ENCODE data around the gene CNPY1. TPM values are rescaled to one million over a fixed set of nuclear protein-coding genes. Genes with fewer than 3 reads are reported as not detected.
A peak's percentile ranks its signal among the peaks of the same experiment; 100 is the strongest.

CNPY1 gene
- total RNA-seq, 1 donor from 2014 or later: not detected

DNA sequence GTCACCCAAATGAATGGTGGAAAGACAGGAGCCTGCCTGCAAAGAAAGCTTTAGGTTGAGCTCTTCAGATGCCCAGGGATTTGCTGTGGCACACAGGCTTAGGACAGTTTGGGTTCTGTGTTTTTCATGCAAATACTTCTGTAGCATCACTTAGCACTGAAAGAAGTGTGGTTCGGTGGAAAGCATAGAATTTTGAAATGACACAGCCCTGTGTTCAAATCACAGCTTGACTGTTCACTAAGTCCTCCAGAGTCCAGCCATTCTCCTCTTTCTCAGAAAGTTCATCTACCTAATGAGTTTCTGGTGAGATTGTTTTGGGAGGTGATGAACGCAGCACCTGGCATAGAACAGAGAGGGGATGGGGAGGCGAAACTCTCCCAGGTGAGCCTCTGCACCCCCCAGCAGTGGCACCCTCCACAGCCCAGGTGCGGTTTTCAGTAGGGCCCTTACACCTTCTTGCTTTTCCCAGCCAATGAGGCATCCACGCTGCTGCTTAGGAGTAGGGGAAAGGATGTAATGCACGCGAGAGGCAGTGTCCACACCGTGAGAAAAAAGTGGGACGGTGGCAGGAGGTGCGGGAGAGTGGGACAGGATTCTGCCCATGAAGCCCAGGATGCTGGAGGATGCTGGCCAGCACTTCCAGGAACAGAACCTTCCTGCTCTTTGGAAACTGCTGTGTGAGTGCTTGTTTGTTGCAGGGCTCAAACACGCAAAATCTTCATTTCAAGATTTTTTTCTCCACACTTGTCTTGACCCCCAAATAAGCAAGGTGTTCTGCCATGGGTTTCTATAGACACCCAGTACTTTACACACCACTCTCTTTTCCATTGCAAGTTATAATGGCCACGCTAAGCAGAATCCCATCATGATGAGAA, 76.8 kb downstream of the CNPY1 start:
- Histone ChIP-seq H3K27ac (no peak overlapping the region), H3K9me3 (no peaks in the 10 kb centered on the region), H3K4me1 (peaks cover 23% of the 10 kb centered on the region), H3K27me3 (peaks cover 28% of the 10 kb centered on the region), H3K4me3 (no peak overlapping the region), H3K36me3 (no peaks in the 10 kb centered on the region)
- DNase-seq (ENCODE audit: extremely low spot score in 2 of 2): no peak
- TF ChIP-seq POLR2AphosphoS5 (IDR thresholded peaks at IDR 0.05; ENCODE audit: insufficient read depth in 1 of 2, low read depth in 1 of 2): no peak
- no peak for TF ChIP-seq POLR2A (IDR thresholded peaks at IDR 0.05)
- TF ChIP-seq, protein P1, sequence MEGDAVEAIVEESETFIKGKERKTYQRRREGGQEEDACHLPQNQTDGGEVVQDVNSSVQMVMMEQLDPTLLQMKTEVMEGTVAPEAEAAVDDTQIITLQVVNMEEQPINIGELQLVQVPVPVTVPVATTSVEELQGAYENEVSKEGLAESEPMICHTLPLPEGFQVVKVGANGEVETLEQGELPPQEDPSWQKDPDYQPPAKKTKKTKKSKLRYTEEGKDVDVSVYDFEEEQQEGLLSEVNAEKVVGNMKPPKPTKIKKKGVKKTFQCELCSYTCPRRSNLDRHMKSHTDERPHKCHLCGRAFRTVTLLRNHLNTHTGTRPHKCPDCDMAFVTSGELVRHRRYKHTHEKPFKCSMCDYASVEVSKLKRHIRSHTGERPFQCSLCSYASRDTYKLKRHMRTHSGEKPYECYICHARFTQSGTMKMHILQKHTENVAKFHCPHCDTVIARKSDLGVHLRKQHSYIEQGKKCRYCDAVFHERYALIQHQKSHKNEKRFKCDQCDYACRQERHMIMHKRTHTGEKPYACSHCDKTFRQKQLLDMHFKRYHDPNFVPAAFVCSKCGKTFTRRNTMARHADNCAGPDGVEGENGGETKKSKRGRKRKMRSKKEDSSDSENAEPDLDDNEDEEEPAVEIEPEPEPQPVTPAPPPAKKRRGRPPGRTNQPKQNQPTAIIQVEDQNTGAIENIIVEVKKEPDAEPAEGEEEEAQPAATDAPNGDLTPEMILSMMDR (IDR thresholded peaks at IDR 0.05): no peak
- intact Hi-C loops (cut with DNase I): no loop called here

DNA sequence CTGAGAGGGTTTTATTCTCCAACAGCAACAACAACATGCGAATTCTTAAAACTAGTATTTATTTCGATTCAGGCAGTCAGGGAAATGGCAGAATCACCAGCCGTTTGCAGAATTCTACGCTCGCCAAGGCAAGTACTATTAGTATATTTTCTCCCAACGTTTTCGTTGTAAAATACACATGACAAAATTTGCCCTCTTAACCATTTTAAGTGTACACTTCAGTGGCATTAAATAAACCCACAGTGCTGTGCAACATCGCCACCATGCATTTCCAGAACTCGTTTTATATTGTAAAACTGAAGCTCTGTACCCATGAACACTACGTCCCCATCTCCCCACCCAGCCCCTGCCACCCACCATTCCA, 77.6 kb downstream of the CNPY1 start:
- no peak overlapping the region for H3K4me3 ChIP-seq
- DNase-seq (ENCODE audit: extremely low spot score in 2 of 2): no peak

DNA sequence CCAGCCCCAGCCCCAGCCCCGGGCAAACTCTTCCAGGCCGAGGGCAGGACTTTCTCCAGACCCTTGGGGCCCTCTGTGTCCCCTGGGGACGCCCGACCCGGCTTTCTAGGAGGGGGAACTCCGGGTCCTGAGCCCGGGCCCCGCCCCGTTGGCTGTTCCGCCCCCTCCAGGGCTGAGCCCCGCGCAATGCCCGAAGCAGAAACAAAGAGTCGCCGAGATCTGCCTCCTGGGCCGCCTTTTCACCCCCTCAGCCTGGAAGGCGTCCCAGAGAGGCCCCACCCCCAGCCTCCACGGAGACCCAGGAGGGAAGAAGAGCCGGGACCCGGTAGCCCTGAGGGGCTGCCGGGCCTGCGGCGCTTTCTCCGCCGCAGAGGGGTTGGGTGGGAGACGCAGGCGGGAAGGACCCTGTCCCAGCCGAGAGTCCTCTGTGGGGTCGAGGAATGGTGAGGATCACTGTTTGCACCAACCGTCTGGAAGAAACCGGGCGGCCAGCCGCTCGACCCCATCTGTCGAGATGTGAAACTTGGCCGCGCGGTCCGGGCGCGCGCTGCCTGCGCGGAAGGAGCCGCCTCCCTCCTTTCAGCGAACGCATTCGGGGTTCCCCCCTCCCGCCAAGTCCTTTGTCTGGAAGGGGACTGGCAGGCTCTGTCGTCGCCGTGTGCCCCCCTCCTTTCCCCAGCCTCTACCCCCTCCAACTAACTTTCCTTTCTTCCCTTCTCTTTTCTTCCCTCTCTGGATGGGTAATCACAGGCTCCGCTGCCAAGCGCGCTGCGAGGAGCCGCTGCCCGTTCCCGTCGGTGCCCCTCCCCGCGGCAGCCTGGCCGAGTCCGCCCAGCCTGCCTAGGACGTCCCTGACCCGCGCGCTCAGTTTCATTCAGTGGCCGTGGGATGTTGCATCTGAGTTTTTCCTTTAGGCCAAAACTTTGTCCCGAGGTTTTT, 78.2 kb downstream of the CNPY1 start:
- no peak overlapping the region for H3K27ac ChIP-seq

More for the DNA sequence above, 77.6 kb downstream of the CNPY1 start:
- intact Hi-C loops (cut with DNase I): no loop called here
- Histone ChIP-seq H3K27ac (no peak overlapping the region), H3K9me3 (no peaks in the 10 kb centered on the region), H3K27me3 (peaks cover 33% of the 10 kb centered on the region), H3K4me1 (peaks cover 23% of the 10 kb centered on the region), H3K36me3 (no peaks in the 10 kb centered on the region)
- TF ChIP-seq, protein P1 (IDR thresholded peaks at IDR 0.05): no peak
- TF ChIP-seq POLR2AphosphoS5 (IDR thresholded peaks at IDR 0.05; ENCODE audit: insufficient read depth in 1 of 2, low read depth in 1 of 2) (no peak), POLR2A (IDR thresholded peaks at IDR 0.05) (no peak)

DNA sequence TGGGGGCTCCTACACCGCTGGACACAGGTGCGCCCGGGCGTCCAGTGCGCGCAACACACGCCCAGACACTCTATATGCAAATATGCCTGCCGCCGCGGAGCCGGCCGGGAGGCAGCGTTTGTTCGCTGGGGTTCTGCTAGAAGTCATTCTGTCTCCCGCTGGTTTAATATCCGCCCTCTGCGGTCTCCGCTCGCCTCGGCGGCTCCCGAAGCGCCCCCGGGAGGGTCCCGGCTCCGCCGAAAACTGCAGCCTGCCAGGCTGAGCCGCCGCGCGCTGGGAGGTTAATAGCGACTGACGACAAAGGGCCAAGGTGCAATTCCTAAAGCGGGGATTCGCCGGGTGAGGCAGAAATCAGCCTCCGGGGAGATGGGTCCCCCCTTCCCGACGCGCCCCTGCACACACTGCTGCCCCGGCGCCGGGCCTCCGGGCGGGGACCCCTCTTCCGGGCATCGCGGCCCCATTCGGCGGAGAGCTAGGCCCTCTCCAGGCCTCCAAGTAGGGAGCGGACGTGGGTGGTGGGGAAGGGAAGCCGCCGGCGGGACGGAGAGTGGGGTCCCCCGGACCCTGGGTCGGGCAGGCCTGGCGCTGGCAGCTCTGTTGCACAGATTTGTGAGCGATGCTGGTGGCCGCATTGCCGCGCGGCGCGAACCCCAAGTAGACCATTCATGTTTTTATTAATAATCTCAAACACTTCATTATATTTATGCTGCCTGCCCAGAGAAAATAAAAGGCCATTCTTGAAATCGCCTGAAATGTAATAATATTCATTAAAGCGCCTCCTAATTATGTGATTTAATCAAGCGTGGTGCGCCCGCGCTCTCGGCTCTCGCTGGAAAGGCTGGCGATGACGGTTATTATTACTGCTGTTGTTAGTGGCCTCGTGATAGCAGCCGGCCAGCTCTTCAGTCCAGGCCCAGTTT, 79.3 kb downstream of the CNPY1 start:
- H3K36me3 ChIP-seq: no peaks in the 10 kb centered on the region
- intact Hi-C loops (cut with DNase I): no loop called here
- no peak for TF ChIP-seq POLR2AphosphoS5 (IDR thresholded peaks at IDR 0.05; ENCODE audit: insufficient read depth in 1 of 2, low read depth in 1 of 2)
- H3K4me1 ChIP-seq: peaks cover 23% of the 10 kb centered on the region
- H3K9me3 ChIP-seq: no peaks in the 10 kb centered on the region
- no peak overlapping the region for H3K27ac ChIP-seq
- no peak overlapping the region for H3K4me3 ChIP-seq
- H3K27me3 ChIP-seq: peaks cover 33% of the 10 kb centered on the region
- no peak for DNase-seq (ENCODE audit: extremely low spot score in 2 of 2)

More for the DNA sequence above, 78.2 kb downstream of the CNPY1 start:
- no peaks in the 10 kb centered on the region for H3K9me3 ChIP-seq
- DNase-seq (ENCODE audit: extremely low spot score in 2 of 2): no peak
- intact Hi-C loops (cut with DNase I): no loop called here
- H3K4me1 ChIP-seq: peaks cover 23% of the 10 kb centered on the region
- peak overlapping the region; percentile 8 to 9 for H3K4me3 ChIP-seq
- TF ChIP-seq POLR2A (IDR thresholded peaks at IDR 0.05): no peak
- no peak for TF ChIP-seq POLR2AphosphoS5 (IDR thresholded peaks at IDR 0.05; ENCODE audit: insufficient read depth in 1 of 2, low read depth in 1 of 2)
- TF ChIP-seq, protein P1 (IDR thresholded peaks at IDR 0.05): no peak
- no peaks in the 10 kb centered on the region for H3K36me3 ChIP-seq
- peaks cover 33% of the 10 kb centered on the region for H3K27me3 ChIP-seq

Data from vagina (tissue), 2 donors.